Osteocyte (in vitro differentiated cells): ENCODE data around the gene PHAF1. TPM values are rescaled to one million over a fixed set of nuclear protein-coding genes. Genes with fewer than 3 reads are reported as not detected.
A peak's percentile ranks its signal among the peaks of the same experiment; 100 is the strongest.

Experiments used
- DNase-seq: peaks from one replicate; pipeline ENCODE4 v3.0.0; 2021; ENCODE audit warnings: mixed read lengths; ENCODE audit not compliant: unreplicated experiment; ENCODE audit errors: extremely low spot score
- H3K27ac Mint-ChIP-seq: one replicate; pipeline ENCODE4 v1.8.0; 2021; ENCODE audit warnings: mild to moderate bottlenecking, mixed read lengths; ENCODE audit not compliant: unreplicated experiment
- H3K27me3 Mint-ChIP-seq: one replicate; pipeline ENCODE4 v1.8.0; 2021; ENCODE audit warnings: mixed read lengths; ENCODE audit not compliant: unreplicated experiment
- H3K36me3 Mint-ChIP-seq: one replicate; pipeline ENCODE4 v1.8.0; 2021; ENCODE audit warnings: mixed read lengths; ENCODE audit not compliant: unreplicated experiment
- H3K4me1 Mint-ChIP-seq: one replicate; pipeline ENCODE4 v1.8.0; 2021; ENCODE audit warnings: mixed read lengths; ENCODE audit not compliant: unreplicated experiment
- H3K4me3 Mint-ChIP-seq: one replicate; pipeline ENCODE4 v1.8.0; 2021; ENCODE audit warnings: mild to moderate bottlenecking, moderate library complexity, mixed read lengths; ENCODE audit not compliant: unreplicated experiment
- H3K9me3 Mint-ChIP-seq: one replicate; pipeline ENCODE4 v1.8.0; 2021; ENCODE audit warnings: mixed read lengths; ENCODE audit not compliant: unreplicated experiment
- total RNA-seq: library from RNA; stranded (reverse); gene quantifications from 2 replicates; pipeline ENCODE4 v1.2.1, GENCODE V29; 2021
- TF ChIP-seq, protein P1 (sequence below): fragments of 200-600 bp; sonication (generic); IDR thresholded peaks from 2 replicates; pipeline ENCODE4 v1.5.0; 2021; ENCODE audit warnings: antibody characterized with exemption, mild to moderate bottlenecking, moderate library complexity

Gene PHAF1
- total RNA-seq, 1 donor from 2014 or later: 19.5 TPM

- TF ChIP-seq, protein P1, sequence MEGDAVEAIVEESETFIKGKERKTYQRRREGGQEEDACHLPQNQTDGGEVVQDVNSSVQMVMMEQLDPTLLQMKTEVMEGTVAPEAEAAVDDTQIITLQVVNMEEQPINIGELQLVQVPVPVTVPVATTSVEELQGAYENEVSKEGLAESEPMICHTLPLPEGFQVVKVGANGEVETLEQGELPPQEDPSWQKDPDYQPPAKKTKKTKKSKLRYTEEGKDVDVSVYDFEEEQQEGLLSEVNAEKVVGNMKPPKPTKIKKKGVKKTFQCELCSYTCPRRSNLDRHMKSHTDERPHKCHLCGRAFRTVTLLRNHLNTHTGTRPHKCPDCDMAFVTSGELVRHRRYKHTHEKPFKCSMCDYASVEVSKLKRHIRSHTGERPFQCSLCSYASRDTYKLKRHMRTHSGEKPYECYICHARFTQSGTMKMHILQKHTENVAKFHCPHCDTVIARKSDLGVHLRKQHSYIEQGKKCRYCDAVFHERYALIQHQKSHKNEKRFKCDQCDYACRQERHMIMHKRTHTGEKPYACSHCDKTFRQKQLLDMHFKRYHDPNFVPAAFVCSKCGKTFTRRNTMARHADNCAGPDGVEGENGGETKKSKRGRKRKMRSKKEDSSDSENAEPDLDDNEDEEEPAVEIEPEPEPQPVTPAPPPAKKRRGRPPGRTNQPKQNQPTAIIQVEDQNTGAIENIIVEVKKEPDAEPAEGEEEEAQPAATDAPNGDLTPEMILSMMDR: no peak
- H3K4me3 Mint-ChIP-seq: peak overlapping the region; percentile 84
- peaks cover 14% of the 10 kb centered on the region for H3K36me3 Mint-ChIP-seq
- peak overlapping the region; percentile 39 for H3K27ac Mint-ChIP-seq
- no peaks in the 10 kb centered on the region for H3K9me3 Mint-ChIP-seq
- H3K4me1 Mint-ChIP-seq: peaks cover 26% of the 10 kb centered on the region
- H3K27me3 Mint-ChIP-seq: no peaks in the 10 kb centered on the region
- no peak for DNase-seq
Measured at GRCh38 chr16:67191411-67191994, 81.8 kb downstream of the PHAF1 start.

GRCh38 chr16:67191995-67192681 lies 82.4 kb downstream of the PHAF1 start, which contains the start of gene E2F4:
Gene E2F4 (plus strand): TSS chr16:67192155. CDS start chr16:67192228, 73 bp downstream.
- peak; percentile 94 for DNase-seq
- Mint-ChIP-seq H3K27me3 (no peaks in the 10 kb centered on the region), H3K36me3 (peaks cover 18% of the 10 kb centered on the region), H3K9me3 (no peaks in the 10 kb centered on the region), H3K27ac (peak within 1 kb of the TSS; percentile 80), H3K4me1 (peaks cover 26% of the 10 kb centered on the region), H3K4me3 (peak within 1 kb of the TSS; percentile 84)
- TF ChIP-seq, protein P1: no peak

DNA sequence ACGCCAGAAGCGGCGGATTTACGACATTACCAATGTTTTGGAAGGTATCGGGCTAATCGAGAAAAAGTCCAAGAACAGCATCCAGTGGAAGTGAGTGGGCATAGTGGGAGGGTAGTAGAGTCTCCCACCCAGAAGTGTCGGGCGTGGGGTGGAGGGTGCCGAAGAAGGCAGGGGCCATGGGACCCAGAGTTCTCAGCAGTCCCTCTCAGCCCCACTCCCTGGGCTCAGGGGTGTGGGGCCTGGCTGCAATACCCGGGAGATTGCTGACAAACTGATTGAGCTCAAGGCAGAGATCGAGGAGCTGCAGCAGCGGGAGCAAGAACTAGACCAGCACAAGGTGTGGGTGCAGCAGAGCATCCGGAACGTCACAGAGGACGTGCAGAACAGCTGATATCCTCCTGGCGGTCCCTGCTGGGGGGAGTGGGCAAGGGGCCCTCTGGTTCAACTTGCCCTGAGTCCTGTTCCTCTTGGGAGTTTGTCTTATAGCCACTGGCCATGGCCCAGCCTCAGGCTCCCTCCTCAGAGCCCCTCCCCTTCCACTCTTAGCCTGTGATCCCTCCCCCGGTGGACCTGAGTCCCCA lies 83.1 kb downstream of the PHAF1 start:
- Mint-ChIP-seq H3K27ac (peak overlapping the region; percentile 80), H3K27me3 (no peaks in the 10 kb centered on the region), H3K36me3 (peaks cover 18% of the 10 kb centered on the region), H3K9me3 (no peaks in the 10 kb centered on the region), H3K4me3 (peak overlapping the region; percentile 84), H3K4me1 (peaks cover 26% of the 10 kb centered on the region)
- DNase-seq: no peak
- TF ChIP-seq, protein P1: no peak

DNA sequence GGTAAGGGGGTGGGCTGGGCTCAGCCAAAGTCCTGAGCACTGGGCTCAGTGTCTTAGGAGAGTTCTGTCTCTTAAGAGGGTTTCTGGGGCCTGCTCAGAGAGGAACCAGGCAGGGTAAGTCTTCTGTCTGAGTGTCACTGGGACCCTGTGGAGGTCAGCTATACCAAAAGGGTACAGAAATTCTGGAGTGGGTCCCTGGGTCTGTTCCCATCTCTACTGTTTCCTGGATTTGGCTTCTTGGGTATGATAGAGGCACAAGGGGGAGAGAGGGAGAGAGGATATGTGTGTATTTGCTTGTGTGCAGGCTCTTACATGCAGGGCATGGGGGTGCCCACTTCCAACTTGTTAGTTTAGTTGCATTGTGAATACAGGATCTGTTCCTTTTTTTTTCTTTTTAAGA lies 83.8 kb downstream of the PHAF1 start:
- DNase-seq: no peak
- H3K36me3 Mint-ChIP-seq: peaks cover 22% of the 10 kb centered on the region
- TF ChIP-seq, protein P1: no peak
- H3K9me3 Mint-ChIP-seq: no peaks in the 10 kb centered on the region
- peak overlapping the region; percentile 84 for H3K4me3 Mint-ChIP-seq
- peak overlapping the region; percentile 4 for H3K27ac Mint-ChIP-seq
- H3K4me1 Mint-ChIP-seq: peaks cover 31% of the 10 kb centered on the region
- H3K27me3 Mint-ChIP-seq: no peaks in the 10 kb centered on the region

DNA sequence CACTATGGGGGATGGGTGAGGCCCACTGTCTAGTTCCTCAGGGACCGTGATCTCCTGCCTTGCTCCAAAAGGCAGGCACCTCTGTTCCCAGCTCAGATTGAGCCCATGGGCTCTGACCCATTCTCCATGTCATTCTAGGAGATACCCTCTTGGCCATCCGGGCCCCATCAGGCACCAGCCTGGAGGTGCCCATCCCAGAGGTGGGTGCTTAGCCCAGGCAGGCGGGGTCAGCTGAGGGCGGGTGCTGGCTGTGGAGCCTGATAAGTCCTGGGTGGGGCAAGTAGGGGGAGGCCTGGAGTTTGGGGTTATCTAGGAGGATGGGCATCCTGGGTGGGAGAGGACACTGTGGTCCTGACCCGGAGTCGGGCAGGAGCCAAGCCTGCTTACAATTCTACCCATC lies 84.5 kb downstream of the PHAF1 start:
- Mint-ChIP-seq H3K4me1 (peaks cover 31% of the 10 kb centered on the region), H3K36me3 (peaks cover 22% of the 10 kb centered on the region), H3K27ac (no peak overlapping the region), H3K4me3 (peak overlapping the region; percentile 84), H3K27me3 (no peaks in the 10 kb centered on the region), H3K9me3 (no peaks in the 10 kb centered on the region)
- DNase-seq: no peak
- TF ChIP-seq, protein P1: no peak
